Fibroblast of peridontal ligament (primary cell): ENCODE data around the gene PITX2.

Experiments used
- DNase-seq: peaks from one replicate; pipeline ENCODE4 v3.0.0-alpha.2; 2010; ENCODE audit errors: extremely low read depth

The PITX2 gene

DNA sequence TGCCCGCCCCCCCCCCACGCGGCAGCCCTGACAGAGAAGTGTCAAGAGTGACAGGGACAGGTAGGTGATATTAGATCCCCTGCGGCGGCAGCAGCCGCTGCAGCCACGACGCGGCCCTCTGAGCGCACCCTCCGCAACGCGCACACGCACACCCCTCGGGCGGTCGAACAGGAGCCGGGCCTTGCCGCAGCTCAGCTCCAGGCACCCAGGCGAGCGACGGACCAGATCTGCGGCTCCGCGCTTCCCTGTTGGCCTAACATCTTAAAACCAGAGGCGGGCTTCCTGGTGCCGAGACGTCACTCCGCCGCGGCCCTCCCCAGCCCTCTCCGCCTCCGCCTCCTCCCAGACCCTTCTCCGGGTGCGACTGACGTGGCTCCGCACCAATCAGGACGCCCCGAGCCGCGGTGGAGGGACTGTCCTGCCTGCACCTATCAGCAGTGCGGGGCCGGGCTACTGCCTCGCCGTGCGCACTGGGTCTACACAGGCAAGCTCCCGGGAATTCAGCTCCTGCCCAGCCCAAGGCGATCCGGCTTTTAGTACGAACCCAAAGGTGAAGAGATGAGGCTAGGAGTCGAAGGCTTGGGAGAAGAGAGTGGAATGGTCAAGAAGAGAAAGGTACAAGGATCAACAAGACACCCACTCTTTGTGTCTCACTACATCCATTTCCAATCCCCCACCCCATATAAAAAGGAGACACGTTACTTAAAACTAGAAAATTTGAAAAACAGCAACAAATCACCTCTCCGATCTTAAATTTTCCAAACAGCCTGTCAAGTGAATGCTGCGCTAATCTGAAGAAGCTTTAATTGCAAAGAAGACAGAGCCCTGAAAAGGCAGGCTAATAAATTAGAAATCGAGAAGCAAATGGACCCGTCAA, at the start of gene PITX2:
PITX2 (minus strand) TSS at position 237 of the 877 bp plus-strand sequence. CDS start 617 bp downstream, outside the sequence.
- peak; percentile 39 for DNase-seq

DNA sequence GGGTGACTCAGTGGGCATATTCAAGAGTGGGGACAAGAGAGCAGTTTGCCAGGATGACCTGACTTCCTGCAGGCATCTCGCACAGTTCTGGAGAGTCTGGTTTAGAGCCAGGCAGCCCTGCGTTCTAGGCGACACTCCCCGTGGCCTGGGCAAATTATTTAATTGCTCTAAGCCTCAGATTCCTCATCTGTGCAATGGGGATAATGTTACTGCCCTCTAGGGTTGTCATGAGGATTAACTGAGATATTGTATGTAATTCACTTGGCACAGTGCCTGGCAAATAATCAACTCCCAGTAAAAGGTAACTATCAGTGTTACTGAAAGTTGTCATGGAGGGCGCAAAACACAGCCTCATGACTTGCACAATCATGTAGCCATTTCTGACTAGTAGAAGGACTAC, 48.8 kb upstream of the PITX2 start:
- no peak for DNase-seq

DNA sequence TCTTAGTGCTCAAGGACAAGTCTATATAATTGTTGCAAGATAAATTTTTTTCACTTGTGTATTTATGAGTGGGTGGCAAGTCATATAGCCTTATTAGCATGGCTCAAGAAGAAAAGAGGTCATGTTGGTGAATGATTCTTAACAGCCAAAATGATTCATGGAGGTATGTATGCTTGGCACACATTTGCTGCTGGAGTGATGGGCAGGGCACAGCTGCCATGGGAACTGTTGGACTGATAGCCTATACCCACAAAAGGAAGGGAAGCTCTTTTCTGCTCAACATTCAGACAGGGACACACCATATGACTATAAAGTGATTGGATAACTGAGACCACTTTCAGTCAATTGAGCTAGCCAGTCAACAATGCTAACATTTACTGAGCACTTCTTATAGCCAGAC, 46.8 kb upstream of the PITX2 start:
- DNase-seq, result no peak

DNA sequence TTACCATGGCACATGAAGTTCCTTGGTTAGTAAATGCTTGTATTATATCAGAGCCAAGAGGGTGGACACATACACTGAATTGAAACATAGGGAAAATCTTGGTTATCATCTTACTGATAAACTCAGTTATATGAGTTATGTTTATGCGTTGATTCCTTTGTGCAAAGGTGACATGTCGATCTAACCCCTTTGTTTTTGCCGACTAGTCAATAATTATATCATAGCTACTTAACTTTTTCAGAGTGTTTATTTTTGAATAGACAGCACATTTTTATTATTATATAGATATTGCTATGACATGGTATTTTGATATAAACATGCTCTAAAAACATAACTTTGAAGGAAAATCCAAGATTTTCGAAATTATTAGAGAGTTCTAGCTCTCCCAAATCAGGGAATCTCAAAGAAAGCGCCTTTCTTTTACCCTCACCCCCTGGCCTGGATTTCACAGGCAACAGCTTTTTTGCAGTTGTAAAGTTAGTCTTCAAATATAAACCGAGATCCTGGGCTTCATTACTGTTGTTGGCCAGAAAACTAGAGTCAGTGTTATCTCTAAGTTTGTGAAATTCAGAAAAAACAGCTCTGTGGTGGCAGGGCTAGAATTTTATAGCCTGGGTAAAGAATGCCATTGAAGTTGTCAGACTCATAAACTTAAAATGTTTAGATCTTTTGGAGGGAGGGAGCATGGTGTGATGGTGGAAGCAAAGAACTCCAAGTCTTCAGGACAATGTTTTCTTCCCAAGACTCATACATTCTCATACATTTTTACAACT, 45.8 kb upstream of the PITX2 start:
- DNase-seq, result no peak

- DNase-seq, result no peak
These were observed 44.8 kb upstream of the PITX2 start for GRCh38 chr4:110667670-110668069.

GRCh38 chr4:110666030-110666429, 43.2 kb upstream of the PITX2 start:
- no peak for DNase-seq

- no peak for DNase-seq
These were observed 41.0 kb upstream of the PITX2 start for GRCh38 chr4:110663738-110664444.

DNA sequence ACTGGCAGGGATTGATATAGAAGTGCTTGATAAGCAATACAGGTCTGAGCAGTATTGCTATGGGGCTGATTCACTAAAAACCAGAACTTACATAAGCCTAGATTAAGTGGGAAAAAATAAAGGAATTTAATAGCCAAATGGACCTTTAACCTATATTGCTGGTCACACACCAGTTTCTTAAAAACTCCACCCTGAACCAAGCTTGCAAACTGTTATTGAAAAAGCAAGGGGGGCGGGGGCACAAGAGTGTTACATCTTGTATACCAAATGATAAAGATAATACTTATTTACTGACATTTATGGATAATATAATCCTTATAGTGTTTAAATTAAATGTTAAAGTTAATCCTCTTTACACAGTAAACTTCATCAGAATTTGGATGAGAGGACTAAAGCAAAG, 40.3 kb upstream of the PITX2 start:
- DNase-seq, result no peak

DNA sequence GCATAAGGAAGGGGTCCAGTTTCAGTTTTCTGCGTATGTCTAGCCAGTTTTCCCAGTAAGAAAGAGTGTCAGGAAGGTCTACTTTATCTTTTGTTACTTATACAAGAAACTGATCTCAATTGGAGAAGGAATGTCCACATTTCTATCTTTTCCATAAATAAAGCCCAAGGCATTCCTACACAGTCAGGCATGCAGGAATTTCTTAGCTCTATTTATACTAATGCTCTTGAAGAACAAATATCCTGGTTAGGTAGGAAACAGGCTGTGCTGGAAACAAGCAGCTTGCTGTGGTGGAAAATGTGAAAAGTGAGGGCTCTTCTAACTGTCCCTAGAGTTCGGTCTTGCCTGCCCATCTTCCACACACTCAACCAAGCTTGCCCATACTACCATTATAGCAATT, 37.9 kb upstream of the PITX2 start:
- DNase-seq, result no peak

GRCh38 chr4:110654254-110654635, 31.4 kb upstream of the PITX2 start:
- no peak for DNase-seq

GRCh38 chr4:110653321-110654253, 30.7 kb upstream of the PITX2 start:
- no peak for DNase-seq

DNA sequence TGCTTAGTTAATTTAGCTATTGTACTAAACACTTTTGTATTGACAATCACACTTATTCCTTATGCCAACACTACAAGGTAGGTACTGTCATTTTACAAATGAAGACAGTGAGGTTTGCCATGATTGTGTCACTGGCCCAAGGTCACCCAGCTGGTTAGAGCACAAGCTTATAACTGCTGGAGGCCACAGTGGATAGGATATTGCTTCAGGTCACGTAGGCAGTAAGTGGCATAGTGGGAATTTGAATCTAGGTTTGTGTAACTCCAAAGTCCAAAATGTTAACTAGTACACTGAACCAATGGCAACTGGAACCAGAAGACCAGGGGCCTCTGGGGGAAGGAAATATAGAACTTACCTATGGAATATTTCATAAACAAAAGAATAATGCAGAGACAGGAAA, 21.1 kb upstream of the PITX2 start:
- no peak for DNase-seq

DNA sequence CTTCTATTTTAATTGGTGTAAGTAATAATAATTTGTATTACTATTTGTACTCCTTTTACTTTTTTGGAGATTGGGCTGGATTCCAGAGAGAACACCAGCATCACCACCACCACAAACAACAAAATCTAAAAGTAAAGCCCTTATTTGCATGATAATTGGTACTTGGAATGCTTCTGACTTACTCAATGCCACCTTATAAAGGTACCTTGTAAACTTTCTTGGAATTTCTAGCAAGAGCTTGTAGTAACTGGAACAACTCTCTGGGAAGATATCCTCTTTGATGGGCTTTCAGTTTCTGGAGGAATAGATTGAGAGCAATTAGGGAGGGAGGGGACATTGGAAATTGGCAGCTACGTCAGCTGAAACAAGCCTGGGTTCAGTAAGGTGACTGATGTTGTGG, 20.2 kb upstream of the PITX2 start:
- no peak for DNase-seq

DNA sequence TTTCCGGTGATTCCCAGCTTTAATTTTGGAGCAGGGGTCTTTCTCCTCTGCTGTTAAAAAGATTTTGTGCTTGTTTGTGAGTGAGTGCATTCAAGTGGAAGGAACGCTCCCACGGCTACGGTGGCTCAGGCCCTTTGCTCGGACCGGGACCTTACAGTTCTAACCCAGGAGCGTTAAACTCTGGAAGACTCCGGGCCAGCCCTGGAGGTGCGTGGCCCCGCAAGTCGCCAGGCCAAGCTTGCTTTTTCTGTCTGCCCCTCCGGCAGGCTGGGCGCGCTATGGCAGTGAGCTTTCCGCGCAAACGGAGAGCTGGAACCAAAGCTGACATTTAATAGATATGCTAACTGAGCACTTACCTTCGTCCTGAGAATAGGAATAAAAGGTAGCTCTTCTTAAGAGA, 18.3 kb upstream of the PITX2 start:
- DNase-seq, result no peak

DNA sequence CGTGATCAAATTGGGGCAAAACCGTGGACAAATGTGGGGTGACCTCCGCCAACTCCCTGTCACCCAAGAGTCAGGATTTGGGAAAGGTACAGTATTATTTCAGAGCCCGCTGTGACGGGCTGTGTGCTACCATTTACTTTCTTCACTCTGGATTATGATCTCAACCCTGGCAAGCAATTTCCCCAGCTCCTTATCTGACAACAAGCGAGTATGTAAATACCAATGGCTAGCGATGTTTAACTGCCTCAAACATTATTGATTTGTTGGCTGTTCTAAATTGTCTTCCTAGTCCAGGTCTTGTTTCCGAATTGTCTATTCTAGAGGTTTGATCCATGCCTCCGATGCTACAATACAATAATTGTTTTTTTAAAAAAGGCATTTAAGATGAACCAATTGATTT, 17.7 kb upstream of the PITX2 start:
- no peak for DNase-seq

DNA sequence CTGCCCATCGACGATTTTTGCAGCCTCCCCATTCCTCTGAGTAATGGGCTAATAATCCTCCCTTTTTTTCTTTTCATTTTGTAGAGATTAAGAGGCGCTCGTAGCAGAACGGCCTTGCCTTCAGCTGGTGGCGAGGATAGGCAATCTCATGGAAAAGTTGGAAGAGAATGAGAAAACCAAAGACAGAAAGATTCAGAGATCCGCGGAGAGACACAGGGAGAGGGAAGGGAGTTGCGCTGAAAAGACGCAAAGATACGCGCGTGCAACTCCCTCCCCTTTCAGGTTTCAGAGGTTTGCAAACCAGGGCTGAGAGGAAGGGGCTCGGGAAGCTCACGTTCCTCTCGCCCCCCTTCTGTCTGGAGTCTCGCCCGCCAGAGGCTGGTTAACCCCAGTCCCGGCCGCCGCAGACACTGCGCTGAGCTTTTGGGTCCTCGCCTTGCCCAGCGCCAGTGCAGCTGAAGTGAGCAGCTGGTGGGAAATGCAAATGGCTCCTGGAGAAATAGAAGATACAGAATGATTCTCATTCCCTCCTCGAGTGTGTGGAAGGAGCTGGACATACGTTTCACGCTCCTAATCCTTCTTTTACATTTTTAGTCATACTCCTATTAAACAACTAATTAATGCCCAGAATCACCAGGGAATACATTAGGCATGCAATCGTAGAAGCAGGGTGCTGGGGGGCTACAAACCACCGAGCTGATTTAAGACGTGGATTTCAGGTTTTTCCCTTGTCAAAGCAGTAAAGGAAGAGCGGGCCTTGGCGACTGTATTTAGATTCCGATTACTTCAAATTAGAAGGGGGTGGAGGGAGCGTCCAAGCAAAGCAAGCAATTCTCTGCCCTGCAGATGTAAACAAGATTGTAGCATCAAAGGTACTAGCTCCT, 16.6 kb upstream of the PITX2 start:
- DNase-seq, result no peak

DNA sequence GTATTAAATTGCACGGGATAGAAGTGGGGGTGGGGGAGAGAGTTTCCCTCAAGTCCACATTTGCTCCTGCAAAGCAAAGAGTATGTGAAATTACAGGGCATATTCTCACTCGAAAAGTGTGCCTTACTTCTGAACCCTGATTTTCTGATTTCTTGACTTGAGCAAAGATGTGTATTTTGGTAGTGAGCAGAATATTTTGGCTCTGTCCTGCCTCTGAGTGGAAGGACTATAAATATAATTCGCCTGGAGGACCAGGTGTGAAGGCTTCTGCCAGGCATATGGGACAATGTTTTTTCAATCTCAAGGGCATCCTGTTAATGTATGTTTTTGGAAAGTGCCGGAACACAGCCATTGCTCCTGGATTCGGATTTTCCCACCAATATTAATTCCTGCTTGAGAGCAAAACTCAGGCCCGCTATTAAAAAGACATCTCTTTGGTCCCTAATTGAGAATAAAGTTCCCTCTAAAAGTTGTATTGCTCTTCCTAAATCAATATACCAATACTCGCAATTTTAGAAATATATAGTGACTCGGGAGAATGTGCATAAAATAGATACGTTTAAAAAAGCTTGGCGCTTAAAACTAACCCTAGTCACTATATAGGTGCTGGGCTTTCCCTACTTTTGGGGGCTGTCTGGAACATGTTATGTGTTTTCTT, 15.3 kb upstream of the PITX2 start:
- DNase-seq, result no peak

DNA sequence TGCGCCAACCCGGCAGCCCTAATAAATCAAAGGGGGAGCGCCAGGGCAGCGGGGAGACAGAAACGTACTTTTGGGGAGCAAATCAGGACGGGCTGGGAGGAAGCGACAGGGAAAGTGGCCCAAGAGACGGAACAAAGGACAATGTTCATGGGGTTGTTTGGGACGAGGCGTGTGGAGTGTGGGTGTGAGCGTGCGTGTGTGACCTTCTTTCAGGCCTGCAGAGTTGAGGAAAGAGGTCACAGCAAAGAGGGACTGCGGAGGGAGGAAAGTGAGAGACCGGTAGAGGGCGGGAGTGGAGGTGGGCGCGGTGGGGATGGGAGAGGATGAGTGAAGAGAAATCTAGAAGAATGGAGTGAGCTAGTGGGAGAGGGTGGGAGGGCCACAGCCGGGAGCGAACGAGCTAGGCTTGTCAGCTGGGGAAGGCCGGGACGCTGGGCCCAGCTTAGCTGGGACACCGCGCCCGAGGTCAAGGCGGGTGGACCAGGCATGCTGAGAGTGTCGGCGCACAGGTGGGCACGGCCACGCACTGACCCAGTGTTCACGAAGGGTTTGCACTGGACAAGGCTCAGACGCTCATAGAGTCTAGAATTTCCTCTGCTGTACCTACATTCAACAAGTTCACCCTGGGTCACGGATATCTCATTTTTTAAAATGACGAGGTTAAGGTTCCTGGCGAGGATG, 14.7 kb upstream of the PITX2 start:
- no peak for DNase-seq
